SKM-1 (cell line): ENCODE measurements around the gene DYSF.

Source experiments
- DNase-seq: peaks from one replicate; lab custom pipeline; 2025; ENCODE audit not compliant: unreplicated experiment; lab: John Stamatoyannopoulos, UW

The DYSF gene

GRCh38 chr2:71668326-71669057 lies 215.1 kb downstream of the DYSF start:
- DNase-seq = no peak

GRCh38 chr2:71669058-71669456 lies 215.7 kb downstream of the DYSF start:
- DNase-seq = no peak

- DNase-seq = no peak
Observed at GRCh38 chr2:71669628-71670429, 216.5 kb downstream of the DYSF start.

GRCh38 chr2:71670430-71670795 lies 217.1 kb downstream of the DYSF start:
- no peak for DNase-seq

GRCh38 chr2:71671203-71671854 lies 218.0 kb downstream of the DYSF start:
- DNase-seq = no peak

GRCh38 chr2:71671895-71672825 lies 218.8 kb downstream of the DYSF start:
- no peak for DNase-seq

GRCh38 chr2:71672826-71673795 lies 219.8 kb downstream of the DYSF start:
- DNase-seq = no peak

GRCh38 chr2:71674158-71674851 lies 220.9 kb downstream of the DYSF start:
- DNase-seq = no peak

GRCh38 chr2:71675296-71675695 lies 221.9 kb downstream of the DYSF start:
- DNase-seq = no peak

- no peak for DNase-seq
Observed at GRCh38 chr2:71678874-71679273, 225.5 kb downstream of the DYSF start.

GRCh38 chr2:71679491-71679890 lies 226.1 kb downstream of the DYSF start:
- DNase-seq = no peak

- no peak for DNase-seq
Observed at GRCh38 chr2:71680925-71681324, 227.6 kb downstream of the DYSF start.

GRCh38 chr2:71681626-71682025 lies 228.3 kb downstream of the DYSF start:
- DNase-seq = no peak

- DNase-seq = no peak
Observed at GRCh38 chr2:71682341-71682740, 229.0 kb downstream of the DYSF start.

GRCh38 chr2:71683070-71683469 lies 229.7 kb downstream of the DYSF start:
- DNase-seq = no peak

GRCh38 chr2:71683666-71684065 lies 230.3 kb downstream of the DYSF start:
- no peak for DNase-seq

- no peak for DNase-seq
Observed at GRCh38 chr2:71684226-71685072, 231.1 kb downstream of the DYSF start.
